Mucosa of descending colon (tissue), 3 donors: Measurements from ENCODE around the gene GPR39. TPM values are rescaled to one million over a fixed set of nuclear protein-coding genes. Genes with fewer than 3 reads are reported as not detected.
A peak's percentile ranks its signal among the peaks of the same experiment; 100 is the strongest.

Source experiments
- ATAC-seq: fragments of 200-7000 bp; cut with Tn5 transposase; one replicate; pipeline ENCODE4 v1.9.1; 2020; ENCODE audit warnings: mild to moderate bottlenecking, moderate library complexity
- DNase-seq, 3 donors: peaks; one replicate each; pipeline ENCODE4 v3.0.0-alpha.2; 2020
- H3K36me3 ChIP-seq: fragments of 200-600 bp; one replicate; pipeline ENCODE4 v1.8.0; 2021; ENCODE audit warnings: low read depth, mild to moderate bottlenecking
- H3K4me1 ChIP-seq: fragments of 200-600 bp; one replicate; pipeline ENCODE4 v1.8.0; 2021; ENCODE audit warnings: low read depth, mild to moderate bottlenecking
- H3K4me3 ChIP-seq: fragments of 200-600 bp; one replicate; pipeline ENCODE4 v1.8.0; 2021; ENCODE audit warnings: mild to moderate bottlenecking
- H3K9me3 ChIP-seq: fragments of 200-600 bp; one replicate; pipeline ENCODE4 v1.8.0; 2021; ENCODE audit warnings: mild to moderate bottlenecking
- CTCF ChIP-seq: fragments of 200-600 bp; IDR thresholded peaks from one replicate; pipeline ENCODE4 v1.8.0; 2022; ENCODE audit warnings: antibody characterized with exemption, mild to moderate bottlenecking
- intact Hi-C, 2 donors: fragments of 100-400 bp; cut with DNase I in 1 of 2; cut with micrococcal nuclease in 1 of 2; formaldehyde crosslinking; loops; one replicate each; pipeline versions ENCODE4 v1.11.0 to v1.11.1; 2022; cut with DNase I, micrococcal nuclease
- total RNA-seq, 3 donors: library from RNA; stranded (reverse); fragmentation: NEBNext Ultra II Directional in 2 of 3; extraction: Animal tissue kit (Norgen Biotek cat#: 25700) in 2 of 3; gene quantifications; one replicate each; pipeline versions ENCODE4 v1.2.1 to v1.2.4, GENCODE V29; 2021 to 2023
- donor health status: DM: no; HTN: no; CAD: no; lungs with moderate emphysema.
- donor health status: DM: no; HTN: no; CAD: no.
- donor health status: DM: no; HTN: yes; CAD: no.

The GPR39 gene
- total RNA-seq, 3 donors from 2014 or later: 11.6 to 33.7 (median 20.6) TPM

- ATAC-seq (no peak), DNase-seq (no peak)
- Histone ChIP-seq H3K9me3 (no peaks in the 10 kb centered on the region), H3K4me3 (no peak overlapping the region), H3K36me3 (no peaks in the 10 kb centered on the region), H3K4me1 (no peaks in the 10 kb centered on the region)
- no peak for TF ChIP-seq CTCF
- intact Hi-C loops: no loop called here
Observed at GRCh38 chr2:132400901-132401240, 15.7 kb upstream of the GPR39 start.

GRCh38 chr2:132401326-132401725 is 15.3 kb upstream of the GPR39 start:
- ATAC-seq (no peak), DNase-seq (no peak)
- Histone ChIP-seq H3K4me1 (no peaks in the 10 kb centered on the region), H3K4me3 (no peak overlapping the region), H3K36me3 (no peaks in the 10 kb centered on the region), H3K9me3 (no peaks in the 10 kb centered on the region)
- intact Hi-C loops: no loop called here
- no peak for TF ChIP-seq CTCF

- no peaks in the 10 kb centered on the region for H3K36me3 ChIP-seq
- H3K9me3 ChIP-seq: no peaks in the 10 kb centered on the region
- H3K4me3 ChIP-seq: no peak overlapping the region
- no peaks in the 10 kb centered on the region for H3K4me1 ChIP-seq
- DNase-seq (no peak), ATAC-seq (no peak)
- TF ChIP-seq CTCF: no peak
- intact Hi-C loops: no loop called here
Observed at GRCh38 chr2:132403146-132403545, 13.5 kb upstream of the GPR39 start.

GRCh38 chr2:132404056-132404455 is 12.5 kb upstream of the GPR39 start:
- intact Hi-C loops: no loop called here
- no peaks in the 10 kb centered on the region for H3K9me3 ChIP-seq
- H3K4me3 ChIP-seq: no peak overlapping the region
- ATAC-seq: no peak
- H3K4me1 ChIP-seq: no peaks in the 10 kb centered on the region
- TF ChIP-seq CTCF: no peak
- H3K36me3 ChIP-seq: no peaks in the 10 kb centered on the region
- no peak for DNase-seq

- H3K4me3 ChIP-seq: no peak overlapping the region
- ATAC-seq (peak; percentile 49), DNase-seq (no peak)
- intact Hi-C loops: no loop called here
- no peaks in the 10 kb centered on the region for H3K9me3 ChIP-seq
- no peaks in the 10 kb centered on the region for H3K36me3 ChIP-seq
- TF ChIP-seq CTCF: no peak
- H3K4me1 ChIP-seq: no peaks in the 10 kb centered on the region
Observed at GRCh38 chr2:132407784-132408183, 8.8 kb upstream of the GPR39 start.

- H3K4me3 ChIP-seq: no peak overlapping the region
- DNase-seq: no peak
- no peak for ATAC-seq
- H3K9me3 ChIP-seq: no peaks in the 10 kb centered on the region
- no peaks in the 10 kb centered on the region for H3K36me3 ChIP-seq
- TF ChIP-seq CTCF: no peak
- H3K4me1 ChIP-seq: peaks cover 15% of the 10 kb centered on the region
- intact Hi-C loops: no loop called here
Observed at GRCh38 chr2:132412021-132412420, 4.6 kb upstream of the GPR39 start.
